Subcutaneous adipose tissue (tissue), 4 donors: ENCODE results near the gene PTPRJ. TPM values are rescaled to one million over a fixed set of nuclear protein-coding genes. Genes with fewer than 3 reads are reported as not detected.

Source experiments
- CTCF ChIP-seq: fragments of 450-650 bp; IDR thresholded peaks from one replicate; pipeline ENCODE4 v1.5.1; 2016; ENCODE audit warnings: low read depth, mild to moderate bottlenecking, control low read depth, antibody characterized with exemption, moderate library complexity
- total RNA-seq, 4 donors: library from RNA; depleted of rRNA; stranded (reverse); fragments of >200 nt; gene quantifications; one replicate each; pipeline ENCODE4 v1.1.0, GENCODE V29; 2016

PTPRJ gene
- total RNA-seq, 4 donors from 2014 or later = 5.1 to 28.7 (median 9.4) TPM

GRCh38 chr11:48008951-48009270, 28.6 kb downstream of the PTPRJ start:
- no peak for TF ChIP-seq CTCF

GRCh38 chr11:48011102-48011797, 30.9 kb downstream of the PTPRJ start:
- no peak for TF ChIP-seq CTCF

- no peak for TF ChIP-seq CTCF
Observed at GRCh38 chr11:48011798-48012391, 31.5 kb downstream of the PTPRJ start.

GRCh38 chr11:48013269-48013901, 33.0 kb downstream of the PTPRJ start:
- no peak for TF ChIP-seq CTCF

GRCh38 chr11:48014917-48015316, 34.6 kb downstream of the PTPRJ start:
- no peak for TF ChIP-seq CTCF

- no peak for TF ChIP-seq CTCF
Observed at GRCh38 chr11:48017105-48017830, 36.9 kb downstream of the PTPRJ start.
